ENCODE data around the gene LRP1.

LRP1 gene

DNA sequence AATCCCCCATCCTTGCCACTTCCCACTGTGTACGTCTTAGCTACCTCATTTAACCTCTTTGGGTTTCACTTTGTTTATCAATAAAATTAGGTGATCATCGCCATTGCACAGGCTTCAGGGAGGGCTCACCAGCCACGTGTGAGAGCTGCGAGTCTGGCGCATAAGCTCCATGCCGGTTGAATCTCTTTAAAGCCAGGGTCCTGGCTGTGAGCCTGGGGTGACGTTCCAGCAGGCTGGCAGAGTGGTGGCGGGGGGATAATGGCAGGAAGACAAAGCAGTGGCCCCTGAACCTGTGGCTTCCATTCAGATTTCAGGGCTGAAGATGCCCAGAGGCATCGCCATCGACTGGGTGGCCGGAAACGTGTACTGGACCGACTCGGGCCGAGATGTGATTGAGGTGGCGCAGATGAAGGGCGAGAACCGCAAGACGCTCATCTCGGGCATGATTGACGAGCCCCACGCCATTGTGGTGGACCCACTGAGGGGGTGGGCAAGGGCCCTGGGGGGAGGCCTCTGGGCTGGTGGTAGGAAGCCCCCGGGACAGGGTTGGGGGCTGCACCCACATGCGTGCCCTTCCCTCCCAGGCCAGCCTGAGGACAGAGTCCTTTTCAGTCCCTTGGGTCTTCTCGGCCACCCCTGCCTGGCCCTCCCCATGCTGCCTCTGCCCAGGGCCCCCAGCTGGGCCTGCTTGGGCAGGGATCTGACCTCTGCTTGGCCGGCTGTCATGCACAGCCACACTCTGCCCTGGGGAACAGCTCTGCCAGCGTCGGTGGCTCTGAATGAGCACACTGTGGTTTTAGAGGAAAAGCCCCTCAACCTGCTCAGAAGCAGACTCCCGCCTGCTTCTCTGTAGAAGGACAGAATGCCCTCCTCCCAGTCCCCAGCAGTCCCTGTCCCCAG is 79.7 kb downstream of the LRP1 start:
- TF ChIP-seq EZH2 (IDR thresholded peaks at IDR 0.05) (no peak), POLR2AphosphoS5 (IDR thresholded peaks at IDR 0.05; ENCODE audit: borderline replicate concordance, low read depth, low read length) (no peak), FOXP2 (optimal IDR thresholded peaks at IDR 0.05; ENCODE audit: control extremely low read depth, extremely low read length, insufficient read depth) (no peak)
- no peak for DNase-seq (ENCODE audit: low read depth, low spot score)
- H3K9ac ChIP-seq (ENCODE audit: insufficient read length), result no peak overlapping the region
- H3K36me3 ChIP-seq (ENCODE audit: insufficient read depth, low read length), result peaks cover 15% of the 10 kb centered on the region; the same call in 1 of the 2 replicates
- H3K4me3 ChIP-seq, result no peak overlapping the region
- no peaks in the 10 kb centered on the region for H3K9me3 ChIP-seq (ENCODE audit: low read depth, low read length)
- no peak overlapping the region for H3K27ac ChIP-seq

DNA sequence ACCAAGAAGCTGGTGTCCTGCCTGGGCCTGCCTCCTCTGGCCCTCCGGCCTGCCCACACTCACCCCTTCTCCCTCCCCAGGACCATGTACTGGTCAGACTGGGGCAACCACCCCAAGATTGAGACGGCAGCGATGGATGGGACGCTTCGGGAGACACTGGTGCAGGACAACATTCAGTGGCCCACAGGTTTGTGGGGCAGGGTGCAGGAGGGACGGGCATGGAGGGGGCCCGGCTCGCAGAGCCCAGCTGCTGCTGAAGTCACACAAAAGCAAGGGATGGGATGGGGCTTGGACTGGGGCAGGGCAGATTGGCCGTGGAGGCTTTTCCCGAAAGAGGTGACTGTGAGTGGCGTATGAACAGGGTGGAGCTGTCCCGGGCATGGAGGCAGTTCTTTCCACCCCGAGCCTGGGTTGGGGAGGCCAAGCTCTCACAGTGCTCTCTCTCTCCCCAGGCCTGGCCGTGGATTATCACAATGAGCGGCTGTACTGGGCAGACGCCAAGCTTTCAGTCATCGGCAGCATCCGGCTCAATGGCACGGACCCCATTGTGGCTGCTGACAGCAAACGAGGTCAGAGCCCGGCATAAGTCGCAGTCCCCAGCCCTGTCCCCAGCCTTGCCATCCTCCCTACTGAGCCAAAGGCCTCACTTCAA is 80.5 kb downstream of the LRP1 start:
- Histone ChIP-seq H3K9me3 (ENCODE audit: low read depth, low read length) (no peaks in the 10 kb centered on the region), H3K9ac (ENCODE audit: insufficient read length) (no peak overlapping the region), H3K27ac (no peak overlapping the region), H3K36me3 (ENCODE audit: insufficient read depth, low read length) (peaks cover 10% of the 10 kb centered on the region; the same call in 1 of the 2 replicates), H3K4me3 (no peak overlapping the region)
- no peak for DNase-seq (ENCODE audit: low read depth, low spot score)
- TF ChIP-seq FOXP2 (optimal IDR thresholded peaks at IDR 0.05; ENCODE audit: control extremely low read depth, extremely low read length, insufficient read depth) (no peak), POLR2AphosphoS5 (IDR thresholded peaks at IDR 0.05; ENCODE audit: borderline replicate concordance, low read depth, low read length) (no peak), EZH2 (IDR thresholded peaks at IDR 0.05) (no peak)

DNA sequence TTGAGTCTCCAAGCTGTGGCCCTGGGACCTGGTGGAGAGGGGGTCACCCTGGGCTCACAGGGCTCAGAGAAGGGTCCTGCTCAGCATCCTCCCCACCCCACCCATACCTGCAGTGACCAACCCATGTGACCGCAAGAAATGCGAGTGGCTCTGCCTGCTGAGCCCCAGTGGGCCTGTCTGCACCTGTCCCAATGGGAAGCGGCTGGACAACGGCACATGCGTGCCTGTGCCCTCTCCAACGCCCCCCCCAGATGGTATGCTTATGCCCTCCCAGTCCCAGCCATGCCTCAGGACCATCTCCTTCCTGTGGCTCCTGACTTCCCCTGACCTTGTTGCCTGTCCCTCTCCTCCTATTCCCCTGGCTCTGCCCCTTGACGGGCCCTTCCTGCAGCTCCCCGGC is 81.6 kb downstream of the LRP1 start:
- Histone ChIP-seq H3K36me3 (ENCODE audit: insufficient read depth, low read length) (peaks cover 6% of the 10 kb centered on the region; the same call in 1 of the 2 replicates), H3K27ac (no peak overlapping the region), H3K9ac (ENCODE audit: insufficient read length) (no peak overlapping the region), H3K4me3 (no peak overlapping the region), H3K9me3 (ENCODE audit: low read depth, low read length) (no peaks in the 10 kb centered on the region)
- no peak for TF ChIP-seq FOXP2 (optimal IDR thresholded peaks at IDR 0.05; ENCODE audit: control extremely low read depth, extremely low read length, insufficient read depth)
- no peak for TF ChIP-seq EZH2 (IDR thresholded peaks at IDR 0.05)
- TF ChIP-seq POLR2AphosphoS5 (IDR thresholded peaks at IDR 0.05; ENCODE audit: borderline replicate concordance, low read depth, low read length), result no peak
- no peak for DNase-seq (ENCODE audit: low read depth, low spot score)

DNA sequence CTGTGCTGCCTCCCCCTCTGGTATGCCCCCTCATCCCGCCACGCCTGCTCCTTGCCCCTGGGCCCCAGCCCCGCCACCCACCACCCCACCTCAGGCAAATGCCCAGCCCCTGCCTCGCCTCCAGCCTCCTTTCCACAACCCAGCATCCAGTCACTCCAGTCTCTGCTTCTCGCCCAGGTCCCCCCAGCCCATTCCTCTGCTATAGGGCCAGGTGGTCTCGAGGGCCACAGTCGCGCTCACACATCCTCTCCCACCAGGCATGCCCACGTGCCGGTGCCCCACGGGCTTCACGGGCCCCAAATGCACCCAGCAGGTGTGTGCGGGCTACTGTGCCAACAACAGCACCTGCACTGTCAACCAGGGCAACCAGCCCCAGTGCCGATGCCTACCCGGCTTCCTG is 82.2 kb downstream of the LRP1 start:
- no peak overlapping the region for H3K9ac ChIP-seq (ENCODE audit: insufficient read length)
- H3K36me3 ChIP-seq (ENCODE audit: insufficient read depth, low read length), result peaks cover 6% of the 10 kb centered on the region; the same call in 1 of the 2 replicates
- no peaks in the 10 kb centered on the region for H3K9me3 ChIP-seq (ENCODE audit: low read depth, low read length)
- TF ChIP-seq FOXP2 (optimal IDR thresholded peaks at IDR 0.05; ENCODE audit: control extremely low read depth, extremely low read length, insufficient read depth), result no peak
- no peak for TF ChIP-seq EZH2 (IDR thresholded peaks at IDR 0.05)
- no peak for TF ChIP-seq POLR2AphosphoS5 (IDR thresholded peaks at IDR 0.05; ENCODE audit: borderline replicate concordance, low read depth, low read length)
- DNase-seq (ENCODE audit: low read depth, low spot score), result no peak
- H3K27ac ChIP-seq, result no peak overlapping the region
- H3K4me3 ChIP-seq, result no peak overlapping the region

DNA sequence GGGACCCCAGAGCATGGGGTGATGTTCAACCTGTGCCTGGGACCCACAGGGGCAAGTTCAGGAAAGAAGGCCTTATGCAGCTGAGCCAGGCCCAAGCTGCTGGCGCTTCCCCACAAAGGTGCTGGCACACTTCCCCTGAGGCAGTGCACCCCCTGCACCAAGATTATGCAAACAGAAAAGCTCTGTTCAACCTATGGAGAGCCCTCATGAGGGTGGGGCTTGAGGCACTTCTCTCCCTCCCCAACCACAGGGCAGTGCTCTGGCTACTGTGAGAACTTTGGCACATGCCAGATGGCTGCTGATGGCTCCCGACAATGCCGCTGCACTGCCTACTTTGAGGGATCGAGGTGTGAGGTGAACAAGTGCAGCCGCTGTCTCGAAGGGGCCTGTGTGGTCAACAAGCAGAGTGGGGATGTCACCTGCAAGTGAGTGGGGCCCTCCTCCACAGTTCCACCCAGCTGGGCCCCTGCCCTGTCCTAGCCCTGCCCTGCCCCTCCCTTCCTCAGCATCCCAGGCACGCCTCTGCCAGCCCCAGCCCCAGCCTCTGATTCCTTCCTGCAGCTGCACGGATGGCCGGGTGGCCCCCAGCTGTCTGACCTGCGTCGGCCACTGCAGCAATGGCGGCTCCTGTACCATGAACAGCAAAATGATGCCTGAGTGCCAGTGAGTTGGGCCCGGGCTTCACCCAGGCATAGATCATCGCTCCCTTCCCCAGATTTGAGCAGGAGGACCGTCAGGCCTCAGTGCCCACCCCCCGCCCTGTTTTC is 82.8 kb downstream of the LRP1 start:
- Histone ChIP-seq H3K9ac (ENCODE audit: insufficient read length) (no peak overlapping the region), H3K27ac (no peak overlapping the region), H3K4me3 (no peak overlapping the region), H3K9me3 (ENCODE audit: low read depth, low read length) (no peaks in the 10 kb centered on the region), H3K36me3 (ENCODE audit: insufficient read depth, low read length) (peaks cover 6% of the 10 kb centered on the region; the same call in 1 of the 2 replicates)
- TF ChIP-seq FOXP2 (optimal IDR thresholded peaks at IDR 0.05; ENCODE audit: control extremely low read depth, extremely low read length, insufficient read depth), result no peak
- no peak for TF ChIP-seq POLR2AphosphoS5 (IDR thresholded peaks at IDR 0.05; ENCODE audit: borderline replicate concordance, low read depth, low read length)
- no peak for TF ChIP-seq EZH2 (IDR thresholded peaks at IDR 0.05)
- no peak for DNase-seq (ENCODE audit: low read depth, low spot score)

DNA sequence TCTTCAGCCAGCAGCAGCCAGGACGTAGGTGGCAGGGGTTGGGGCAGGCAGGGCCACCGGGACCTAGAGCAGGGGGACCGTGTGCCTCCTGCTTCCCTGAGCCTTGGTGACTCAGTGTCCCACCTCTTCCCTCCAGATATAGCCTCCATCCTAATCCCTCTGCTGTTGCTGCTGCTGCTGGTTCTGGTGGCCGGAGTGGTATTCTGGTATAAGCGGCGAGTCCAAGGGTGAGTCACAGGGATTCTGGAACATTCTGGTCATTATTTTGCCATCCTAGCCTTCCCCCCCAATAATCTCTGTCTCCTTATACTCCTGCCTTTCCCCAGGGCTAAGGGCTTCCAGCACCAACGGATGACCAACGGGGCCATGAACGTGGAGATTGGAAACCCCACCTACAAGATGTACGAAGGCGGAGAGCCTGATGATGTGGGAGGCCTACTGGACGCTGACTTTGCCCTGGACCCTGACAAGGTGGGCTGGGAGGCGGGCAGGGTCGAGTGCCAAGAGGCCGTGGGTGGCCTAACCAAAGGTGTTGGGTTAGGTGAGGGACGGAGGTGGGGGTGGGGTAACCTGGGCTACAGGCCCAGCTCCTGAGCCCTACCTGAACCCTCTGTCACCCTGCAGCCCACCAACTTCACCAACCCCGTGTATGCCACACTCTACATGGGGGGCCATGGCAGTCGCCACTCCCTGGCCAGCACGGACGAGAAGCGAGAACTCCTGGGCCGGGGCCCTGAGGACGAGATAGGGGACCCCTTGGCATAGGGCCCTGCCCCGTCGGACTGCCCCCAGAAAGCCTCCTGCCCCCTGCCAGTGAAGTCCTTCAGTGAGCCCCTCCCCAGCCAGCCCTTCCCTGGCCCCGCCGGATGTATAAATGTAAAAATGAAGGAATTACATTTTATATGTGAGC is 83.8 kb downstream of the LRP1 start:
- Histone ChIP-seq H3K27ac (no peak overlapping the region), H3K36me3 (ENCODE audit: insufficient read depth, low read length) (peaks cover 6% of the 10 kb centered on the region; the same call in 1 of the 2 replicates)
- no peak for DNase-seq (ENCODE audit: low read depth, low spot score)

DNA sequence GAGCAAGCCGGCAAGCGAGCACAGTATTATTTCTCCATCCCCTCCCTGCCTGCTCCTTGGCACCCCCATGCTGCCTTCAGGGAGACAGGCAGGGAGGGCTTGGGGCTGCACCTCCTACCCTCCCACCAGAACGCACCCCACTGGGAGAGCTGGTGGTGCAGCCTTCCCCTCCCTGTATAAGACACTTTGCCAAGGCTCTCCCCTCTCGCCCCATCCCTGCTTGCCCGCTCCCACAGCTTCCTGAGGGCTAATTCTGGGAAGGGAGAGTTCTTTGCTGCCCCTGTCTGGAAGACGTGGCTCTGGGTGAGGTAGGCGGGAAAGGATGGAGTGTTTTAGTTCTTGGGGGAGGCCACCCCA is 84.4 kb downstream of the LRP1 start:
- DNase-seq (ENCODE audit: low read depth, low spot score), result no peak
- Histone ChIP-seq H3K36me3 (ENCODE audit: insufficient read depth, low read length) (peaks cover 6% of the 10 kb centered on the region; the same call in 1 of the 2 replicates), H3K9me3 (ENCODE audit: low read depth, low read length) (no peaks in the 10 kb centered on the region), H3K4me3 (no peak overlapping the region), H3K27ac (0 out of 2 replicates have a peak overlapping the region, but pooled peaks have one; percentile 42), H3K9ac (ENCODE audit: insufficient read length) (no peak overlapping the region)
- TF ChIP-seq EZH2 (IDR thresholded peaks at IDR 0.05) (no peak), FOXP2 (optimal IDR thresholded peaks at IDR 0.05; ENCODE audit: control extremely low read depth, extremely low read length, insufficient read depth) (no peak), POLR2AphosphoS5 (IDR thresholded peaks at IDR 0.05; ENCODE audit: borderline replicate concordance, low read depth, low read length) (no peak)

More for the DNA sequence above, 83.8 kb downstream of the LRP1 start:
- H3K4me3 ChIP-seq, result no peak overlapping the region
- H3K9ac ChIP-seq (ENCODE audit: insufficient read length), result no peak overlapping the region
- no peaks in the 10 kb centered on the region for H3K9me3 ChIP-seq (ENCODE audit: low read depth, low read length)
- TF ChIP-seq FOXP2 (optimal IDR thresholded peaks at IDR 0.05; ENCODE audit: control extremely low read depth, extremely low read length, insufficient read depth) (no peak), EZH2 (IDR thresholded peaks at IDR 0.05) (no peak), POLR2AphosphoS5 (IDR thresholded peaks at IDR 0.05; ENCODE audit: borderline replicate concordance, low read depth, low read length) (no peak)

Measured in SK-N-MC (cell line).